ENCODE results near the gene ANXA7. TPM values are rescaled to one million over a fixed set of nuclear protein-coding genes. Genes with fewer than 3 reads are reported as not detected.
"Not testable (repeated sequence)": the region's sequence is repeated elsewhere in the genome, so short reads cannot be mapped to it uniquely, and the experiment has no call there.

The ANXA7 gene
- total and polyA plus RNA-seq, 9 donors = 56.3 to 131 (median 115) TPM

GRCh38 chr10:73401636-73402035 is 12.2 kb downstream of the ANXA7 start:
- Histone ChIP-seq H3K27me3 (no peaks in the 10 kb centered on the region), H3K4me1 (ENCODE audit: insufficient read depth) (peaks cover 5% of the 10 kb centered on the region), H3K36me3 (no peaks in the 10 kb centered on the region), H3K4me3 (no peak overlapping the region), H3K27ac (no peak overlapping the region), H3K9me3 (no peaks in the 10 kb centered on the region)
- no peak for TF ChIP-seq POLR2A (IDR thresholded peaks at IDR 0.05)
- TF ChIP-seq, protein P1, sequence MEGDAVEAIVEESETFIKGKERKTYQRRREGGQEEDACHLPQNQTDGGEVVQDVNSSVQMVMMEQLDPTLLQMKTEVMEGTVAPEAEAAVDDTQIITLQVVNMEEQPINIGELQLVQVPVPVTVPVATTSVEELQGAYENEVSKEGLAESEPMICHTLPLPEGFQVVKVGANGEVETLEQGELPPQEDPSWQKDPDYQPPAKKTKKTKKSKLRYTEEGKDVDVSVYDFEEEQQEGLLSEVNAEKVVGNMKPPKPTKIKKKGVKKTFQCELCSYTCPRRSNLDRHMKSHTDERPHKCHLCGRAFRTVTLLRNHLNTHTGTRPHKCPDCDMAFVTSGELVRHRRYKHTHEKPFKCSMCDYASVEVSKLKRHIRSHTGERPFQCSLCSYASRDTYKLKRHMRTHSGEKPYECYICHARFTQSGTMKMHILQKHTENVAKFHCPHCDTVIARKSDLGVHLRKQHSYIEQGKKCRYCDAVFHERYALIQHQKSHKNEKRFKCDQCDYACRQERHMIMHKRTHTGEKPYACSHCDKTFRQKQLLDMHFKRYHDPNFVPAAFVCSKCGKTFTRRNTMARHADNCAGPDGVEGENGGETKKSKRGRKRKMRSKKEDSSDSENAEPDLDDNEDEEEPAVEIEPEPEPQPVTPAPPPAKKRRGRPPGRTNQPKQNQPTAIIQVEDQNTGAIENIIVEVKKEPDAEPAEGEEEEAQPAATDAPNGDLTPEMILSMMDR (IDR thresholded peaks at IDR 0.05) = no peak
- TF ChIP-seq EP300 (IDR thresholded peaks at IDR 0.05) = no peak
- WGBS, 3 donors = 97% methylated on average over 6 of the region's 6 CpGs
- intact Hi-C loops (cut with DNase I) = no loop called here
- DNase-seq = no peak

GRCh38 chr10:73399063-73399462 is 14.8 kb downstream of the ANXA7 start:
- intact Hi-C loops (cut with DNase I) = no loop called here
- no peak overlapping the region for H3K27ac ChIP-seq
- TF ChIP-seq EP300 (IDR thresholded peaks at IDR 0.05) = no peak
- no peak for TF ChIP-seq POLR2A (IDR thresholded peaks at IDR 0.05)
- 75 to 84% (median 81%) methylated on average over 4 of the region's 4 CpGs for WGBS, 3 donors
- no peaks in the 10 kb centered on the region for H3K36me3 ChIP-seq
- no peak for DNase-seq
- H3K4me1 ChIP-seq (ENCODE audit: insufficient read depth) = peaks cover 5% of the 10 kb centered on the region
- H3K4me3 ChIP-seq = no peak overlapping the region
- no peaks in the 10 kb centered on the region for H3K27me3 ChIP-seq
- H3K9me3 ChIP-seq = no peaks in the 10 kb centered on the region

DNA sequence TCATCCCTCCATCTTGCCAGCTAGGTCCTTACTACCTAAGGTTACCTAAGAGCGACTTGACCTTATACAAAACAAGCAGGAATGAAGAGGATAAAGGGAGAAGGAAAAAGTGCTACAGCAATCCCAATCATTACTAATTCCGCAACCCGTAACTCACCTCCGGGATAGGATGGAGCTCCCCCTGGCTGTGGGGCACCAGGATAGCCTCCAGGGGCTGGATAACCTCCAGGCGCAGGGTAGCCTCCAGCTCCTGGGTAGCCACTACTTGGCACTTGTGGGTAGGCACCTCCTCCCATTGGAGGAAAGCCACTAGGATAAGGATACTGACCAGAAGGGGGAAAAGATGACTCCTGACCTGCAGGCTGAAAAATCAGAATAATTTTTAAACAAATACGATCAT is 15.8 kb downstream of the ANXA7 start:
- TF ChIP-seq, protein P1 (IDR thresholded peaks at IDR 0.05) = no peak
- TF ChIP-seq POLR2A (IDR thresholded peaks at IDR 0.05) (no peak), EP300 (IDR thresholded peaks at IDR 0.05) (no peak)
- H3K36me3 ChIP-seq = no peaks in the 10 kb centered on the region
- no peaks in the 10 kb centered on the region for H3K27me3 ChIP-seq
- intact Hi-C loops (cut with DNase I) = no loop called here
- DNase-seq = no peak
- H3K4me3 ChIP-seq = no peak overlapping the region
- peaks cover 2% of the 10 kb centered on the region for H3K4me1 ChIP-seq (ENCODE audit: insufficient read depth)
- WGBS, 3 donors = 94 to 95% (median 95%) methylated on average over 6 of the region's 6 CpGs
- no peak overlapping the region for H3K27ac ChIP-seq
- H3K9me3 ChIP-seq = no peaks in the 10 kb centered on the region

DNA sequence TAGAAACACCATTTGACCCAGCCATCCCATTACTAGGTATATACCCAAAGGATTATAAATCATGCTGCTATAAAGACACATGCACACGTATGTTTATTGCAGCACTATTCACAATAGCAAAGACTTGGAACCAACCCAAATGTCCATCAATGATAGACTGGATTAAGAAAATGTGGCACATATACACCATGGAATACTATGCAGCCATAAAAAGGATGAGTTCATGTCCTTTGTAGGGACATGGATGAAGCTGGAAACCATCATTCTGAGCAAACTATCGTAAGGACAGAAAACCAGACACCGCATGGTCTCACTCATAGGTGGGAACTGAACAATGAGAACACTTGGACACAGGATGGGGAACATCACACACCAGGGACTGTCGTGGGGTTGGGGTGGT is 19.5 kb downstream of the ANXA7 start:
- intact Hi-C loops (cut with DNase I); H3K27ac ChIP-seq; H3K27me3 ChIP-seq; H3K9me3 ChIP-seq; H3K4me3 ChIP-seq; DNase-seq; H3K4me1 ChIP-seq (ENCODE audit: insufficient read depth); H3K36me3 ChIP-seq: not testable (repeated sequence)
- WGBS, 3 donors = 97 to 100% (median 100%) methylated on average over 3 to 4 of the region's 4 CpGs

DNA sequence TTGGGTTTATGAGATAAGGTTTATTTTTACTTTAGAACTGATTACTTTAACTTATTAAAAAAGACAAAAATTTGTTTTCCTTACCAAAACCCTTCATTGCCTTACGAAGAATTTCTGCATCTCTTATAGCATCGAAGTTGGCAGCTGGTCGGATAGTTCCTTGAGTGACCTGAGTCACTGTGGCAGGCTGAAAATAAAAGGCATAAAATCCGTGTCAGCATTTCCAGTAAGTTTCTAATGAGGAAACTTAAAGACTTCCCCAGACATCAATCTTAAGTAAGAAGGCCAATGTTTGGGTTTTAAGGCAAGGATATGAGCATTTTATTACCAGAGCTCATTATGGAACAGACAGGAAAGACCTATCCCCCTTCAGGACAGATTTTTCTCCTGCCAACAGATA is 25.6 kb downstream of the ANXA7 start:
- Histone ChIP-seq H3K4me1 (ENCODE audit: insufficient read depth) (no peaks in the 10 kb centered on the region), H3K4me3 (no peak overlapping the region), H3K27ac (no peak overlapping the region), H3K27me3 (no peaks in the 10 kb centered on the region), H3K36me3 (no peaks in the 10 kb centered on the region), H3K9me3 (no peaks in the 10 kb centered on the region)
- TF ChIP-seq EP300 (IDR thresholded peaks at IDR 0.05) (no peak), POLR2A (IDR thresholded peaks at IDR 0.05) (no peak)
- TF ChIP-seq, protein P1 (IDR thresholded peaks at IDR 0.05) = no peak
- 91% methylated on average over 4 of the region's 4 CpGs for WGBS, 3 donors
- intact Hi-C loops (cut with DNase I) = no loop called here
- DNase-seq = no peak

- H3K4me1 ChIP-seq (ENCODE audit: insufficient read depth) = no peaks in the 10 kb centered on the region
- no peak for TF ChIP-seq POLR2A (IDR thresholded peaks at IDR 0.05)
- TF ChIP-seq, protein P1 (IDR thresholded peaks at IDR 0.05) = no peak
- no peak for TF ChIP-seq EP300 (IDR thresholded peaks at IDR 0.05)
- no peak overlapping the region for H3K27ac ChIP-seq
- no peaks in the 10 kb centered on the region for H3K27me3 ChIP-seq
- H3K4me3 ChIP-seq = no peak overlapping the region
- intact Hi-C loops (cut with DNase I) = no loop called here
- no peaks in the 10 kb centered on the region for H3K9me3 ChIP-seq
- WGBS, 3 donors = 94 to 97% (median 96%) methylated on average over 7 of the region's 7 CpGs
- no peak for DNase-seq
- no peaks in the 10 kb centered on the region for H3K36me3 ChIP-seq
These were observed 27.3 kb downstream of the ANXA7 start for GRCh38 chr10:73386583-73386982.

Measured in ovary (tissue), 9 donors.